Stimulated activated CD8-positive, alpha-beta memory T cell treated with anti-CD3 and anti-CD28 coated beads, Interleukin-15, amount 100 ng/mL, for 4 hours (primary cell): ENCODE measurements around the gene EXOC8.

ENCODE experiments used
- DNase-seq, 2 donors: peaks; one replicate each; pipeline ENCODE4 v3.0.0-alpha.2; 2020; ENCODE audit warnings: low read depth in 2 of 2

Gene EXOC8

DNA sequence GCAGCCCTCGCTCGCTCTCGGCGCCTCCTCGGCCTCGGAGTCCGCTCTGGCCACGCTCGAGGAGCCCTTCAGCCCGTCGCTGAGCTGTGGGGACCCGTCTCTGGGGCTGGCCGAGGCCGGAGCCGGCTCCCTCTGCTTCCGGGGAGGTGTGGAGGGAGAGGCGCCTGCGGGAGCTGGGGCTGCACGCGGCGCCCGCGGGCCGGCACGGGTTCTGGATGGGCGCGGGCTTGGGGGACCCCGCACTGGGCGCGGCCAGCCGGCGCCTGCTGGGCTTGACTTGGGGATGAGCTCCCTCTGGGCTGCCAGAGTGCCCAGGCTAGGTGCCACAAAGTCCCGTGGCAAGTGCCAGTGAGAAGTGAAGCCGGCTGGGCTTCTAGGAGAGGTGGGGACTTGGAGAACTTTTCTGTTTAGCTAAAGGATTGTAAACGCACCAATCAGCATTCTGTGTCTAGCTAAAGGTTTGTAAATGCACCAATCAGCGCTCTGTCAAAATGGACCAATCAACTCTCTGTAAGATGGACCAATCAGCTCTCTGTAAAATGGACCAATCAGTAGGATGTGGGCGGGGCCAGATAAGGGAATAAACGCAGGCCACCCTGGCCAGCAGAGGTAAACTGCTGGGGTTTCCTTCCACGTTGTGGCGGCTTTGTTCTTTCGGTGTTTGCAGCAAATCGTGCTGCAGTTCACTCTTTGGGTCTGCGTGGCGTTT lies 20.2 kb downstream of the EXOC8 start:
- no peak for DNase-seq

DNA sequence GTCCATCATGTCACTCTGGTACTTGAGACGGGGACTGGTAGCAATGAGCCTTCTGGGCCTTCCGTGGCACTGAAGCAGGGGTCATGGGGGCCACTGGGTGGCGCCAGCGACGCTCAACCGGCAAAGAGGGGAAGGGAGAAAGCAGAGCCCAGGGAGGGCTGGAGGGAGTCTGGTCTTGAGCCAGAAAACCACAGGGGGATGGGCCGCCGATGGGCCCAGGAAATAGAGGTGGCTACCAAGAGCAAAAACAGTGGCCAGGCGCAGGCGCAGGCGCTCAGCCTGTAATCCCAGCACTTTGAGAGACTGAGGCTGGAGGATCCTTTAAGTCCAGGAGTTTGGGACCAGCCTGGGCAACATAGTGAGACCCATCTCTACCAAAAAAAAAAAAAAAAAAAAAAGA lies 21.8 kb downstream of the EXOC8 start:
- no peak for DNase-seq

DNA sequence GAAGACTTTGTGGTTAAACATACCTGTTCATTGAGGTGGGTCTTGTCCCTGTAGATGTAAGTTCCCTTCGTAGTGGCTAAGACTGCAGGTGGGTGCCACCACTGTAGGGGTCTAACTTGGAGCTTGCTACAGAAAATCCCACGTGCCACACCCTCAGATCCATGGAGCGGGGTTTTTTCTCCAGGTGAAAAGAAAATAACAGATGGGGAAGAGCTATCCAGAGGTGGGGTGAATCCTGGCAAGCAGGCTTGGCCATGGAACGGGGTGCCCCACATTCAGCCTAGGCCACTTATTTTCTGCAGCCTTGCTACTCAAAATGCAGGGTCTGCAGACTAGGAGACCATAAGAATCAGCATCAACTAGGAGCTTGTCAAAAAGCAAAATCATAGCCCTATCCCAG lies 24.0 kb downstream of the EXOC8 start:
- no peak for DNase-seq

DNA sequence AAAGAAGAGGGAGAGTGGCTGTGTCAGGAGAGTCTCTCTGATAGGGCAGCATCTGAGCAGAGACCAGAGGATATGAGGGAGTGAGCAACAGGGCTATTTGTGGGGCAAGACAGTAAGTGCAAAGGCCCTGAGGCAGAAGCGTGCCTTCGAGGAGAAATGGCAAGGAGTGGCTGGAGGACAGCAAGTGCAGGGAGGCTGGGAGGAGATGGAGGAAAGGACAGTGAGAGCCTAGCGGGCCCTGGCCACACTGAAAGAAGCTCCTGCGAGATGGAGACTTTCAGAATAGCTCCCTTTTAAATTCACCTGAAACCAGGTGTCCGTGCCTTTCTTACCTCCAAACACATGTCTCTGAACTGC lies 25.2 kb downstream of the EXOC8 start:
- no peak for DNase-seq

DNA sequence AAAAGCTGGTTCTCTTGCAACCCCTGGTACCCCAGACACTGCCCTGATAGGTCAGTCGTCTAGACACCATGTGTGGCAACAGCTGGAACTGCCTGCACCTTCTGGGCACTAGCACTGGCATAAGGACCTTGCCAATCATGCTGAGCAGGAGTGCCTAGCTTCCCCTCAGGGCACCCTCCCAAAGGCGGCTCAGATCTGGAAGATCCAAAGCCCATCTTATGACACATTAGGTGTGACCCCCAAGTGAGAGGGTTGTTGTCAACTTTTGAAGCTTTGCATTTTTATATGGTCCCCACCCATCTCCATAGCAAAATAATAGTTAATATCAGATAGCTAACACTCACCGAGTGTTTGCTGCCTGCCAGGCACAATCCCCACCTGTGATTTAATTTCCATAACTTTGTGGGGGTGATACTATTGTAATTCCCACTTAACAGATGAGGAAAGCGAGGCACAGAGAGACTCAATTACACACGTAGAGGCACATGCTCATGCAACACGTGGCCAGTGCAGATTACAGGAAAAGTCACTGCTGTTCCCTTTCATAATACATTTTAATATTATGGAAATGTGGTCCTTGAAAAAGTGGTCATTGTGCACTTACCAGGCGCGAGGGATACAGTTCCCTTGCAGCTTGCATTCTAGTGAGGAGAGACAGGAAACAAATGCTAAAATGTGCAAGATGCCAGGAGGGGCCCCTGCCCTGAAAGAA lies 25.8 kb downstream of the EXOC8 start:
- DNase-seq: no peak

DNA sequence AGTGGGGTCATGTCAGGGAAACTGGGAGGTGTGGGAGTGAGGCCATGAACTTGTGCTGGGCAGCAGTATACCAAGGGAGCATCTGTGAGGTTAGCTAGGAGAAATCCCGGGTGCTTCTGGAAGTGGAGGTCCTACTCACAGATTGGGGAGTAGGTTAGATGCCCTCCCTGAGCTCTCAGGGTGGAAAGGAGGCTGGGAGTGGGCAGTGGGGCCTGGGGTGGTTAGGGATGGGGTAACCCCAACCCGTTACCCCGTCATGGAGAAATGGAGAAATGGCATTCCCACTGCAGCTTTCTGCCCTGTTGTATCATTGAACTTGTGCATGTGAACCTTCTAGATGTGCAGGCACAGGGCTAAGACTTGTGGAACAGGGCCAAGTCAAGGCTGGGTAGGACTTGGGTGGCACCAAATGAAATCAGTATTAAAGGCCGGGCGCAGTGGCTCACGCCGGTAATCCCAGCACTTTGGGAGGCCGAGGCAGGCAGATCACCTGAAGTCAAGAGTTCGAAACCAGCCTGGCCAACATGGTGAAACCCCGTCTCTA lies 27.2 kb downstream of the EXOC8 start:
- DNase-seq: no peak

DNA sequence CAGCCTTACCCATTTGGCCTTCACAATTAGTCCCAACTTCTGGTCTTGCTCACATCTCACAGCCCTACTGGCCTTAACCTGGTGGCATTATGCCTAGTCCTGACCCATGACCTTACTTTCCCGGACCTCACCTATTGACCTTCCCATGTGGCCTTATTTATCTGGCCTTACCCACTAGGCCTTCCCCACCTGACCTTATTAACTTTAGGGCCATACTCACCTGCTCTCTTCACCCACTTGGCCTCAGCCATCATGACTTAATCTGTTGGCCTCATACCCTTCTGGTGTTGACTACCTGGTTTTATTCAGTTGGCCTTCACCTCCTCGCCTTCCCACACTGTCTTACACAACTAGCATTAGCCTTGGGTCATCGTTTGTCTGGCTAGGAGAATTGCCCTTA lies 35.7 kb downstream of the EXOC8 start:
- no peak for DNase-seq

DNA sequence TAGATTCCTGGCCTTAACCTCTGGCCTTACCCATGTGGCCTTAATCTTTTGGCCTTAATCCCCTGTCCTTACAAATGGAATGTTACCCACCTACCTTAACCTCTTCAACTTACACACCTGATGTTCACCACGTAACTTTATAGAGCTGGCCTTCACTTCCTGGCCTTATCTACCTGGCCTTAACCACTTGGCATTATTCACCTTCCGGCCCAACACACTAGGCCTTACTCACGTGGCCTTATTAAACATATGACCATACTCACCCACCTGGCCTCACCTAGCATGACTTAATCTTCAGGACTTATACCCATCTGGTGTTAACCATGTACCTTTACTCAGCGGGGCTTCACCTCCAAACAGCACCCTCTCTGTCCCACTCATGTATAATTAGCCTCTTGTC lies 41.7 kb downstream of the EXOC8 start:
- DNase-seq: no peak

DNA sequence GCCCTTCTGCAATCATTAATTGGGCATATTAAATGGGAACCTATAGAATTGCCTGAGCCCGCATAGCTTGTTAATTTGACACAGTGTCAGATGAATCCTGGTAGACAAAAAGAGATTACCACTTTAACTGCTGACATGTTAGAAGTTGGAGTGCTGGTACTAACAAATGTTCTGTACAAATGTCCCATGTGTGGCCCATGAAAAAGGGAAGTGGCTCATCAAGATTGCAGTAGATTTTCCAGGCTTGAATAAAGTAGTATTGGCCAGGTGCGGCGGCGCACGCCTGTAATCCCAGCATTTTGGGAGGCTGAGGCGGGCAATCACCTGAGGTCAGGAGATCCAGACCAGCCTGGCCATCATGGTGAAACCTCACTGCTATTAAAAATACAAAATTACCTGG lies 51.0 kb downstream of the EXOC8 start:
- no peak for DNase-seq

DNA sequence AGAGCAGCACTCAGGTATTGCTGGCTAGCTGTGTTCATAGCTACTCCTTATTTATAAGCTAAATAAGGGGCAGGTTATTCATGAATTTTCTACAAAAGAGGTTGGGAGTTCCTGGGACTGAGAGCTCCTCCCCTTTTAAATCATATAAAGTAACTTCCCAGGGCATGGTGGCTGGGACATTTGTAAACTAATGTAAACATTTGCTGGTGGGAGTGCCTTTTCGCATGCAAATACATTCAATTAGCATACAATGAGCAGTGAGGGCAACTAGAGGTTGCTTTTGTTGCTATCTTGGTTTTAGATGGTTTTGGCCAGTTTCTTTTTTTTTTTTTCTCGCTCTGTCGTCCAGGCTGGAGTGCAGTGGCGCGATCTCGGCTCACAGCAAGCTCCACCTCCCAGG lies 53.2 kb downstream of the EXOC8 start:
- DNase-seq: no peak
